ENCODE data around the gene IMPDH1.

Gene IMPDH1

DNA sequence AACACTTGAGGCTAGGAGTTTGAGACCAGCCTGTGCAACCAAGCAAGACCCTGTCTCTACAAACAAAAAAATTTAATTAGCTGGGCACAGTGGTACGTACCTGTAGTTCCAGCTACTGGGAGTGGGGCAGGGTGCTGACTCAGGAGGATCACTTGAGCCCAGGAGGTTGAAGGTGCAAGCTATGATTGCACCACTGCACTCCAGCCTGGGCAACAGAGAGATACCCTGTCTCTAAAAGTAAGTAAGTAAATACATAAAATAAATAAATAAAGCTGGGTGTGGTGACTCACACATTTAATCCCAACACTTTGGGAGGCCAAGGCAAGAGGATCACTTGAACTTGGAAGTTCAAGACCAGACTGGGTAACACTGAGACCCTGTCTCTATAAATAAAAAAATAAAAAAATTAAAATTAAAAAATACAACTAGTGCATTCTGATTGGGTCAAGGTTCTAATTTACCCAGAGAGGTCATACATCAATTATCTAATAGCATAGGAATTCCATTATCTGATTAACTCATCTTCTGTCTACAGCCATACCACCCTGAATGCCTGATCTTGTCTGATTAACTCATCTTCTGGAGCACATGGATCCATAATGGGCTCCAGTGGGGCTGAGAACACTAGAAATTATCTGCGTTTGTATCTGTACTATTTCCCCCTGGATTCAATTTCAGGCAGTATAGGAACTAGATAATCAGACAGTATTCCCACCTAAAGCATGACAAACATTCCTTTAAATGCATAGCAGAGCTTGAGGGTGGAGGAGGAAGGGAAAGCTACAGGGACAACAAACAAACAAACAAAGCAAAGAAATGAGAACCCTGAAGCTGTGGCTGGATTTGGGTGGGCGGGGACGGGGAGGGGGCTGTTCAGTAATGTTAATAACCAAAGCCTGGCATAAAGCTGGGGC lies 24.9 kb upstream of the IMPDH1 start:
- no peak for DNase-seq

- DNase-seq = no peak
These were observed 22.0 kb upstream of the IMPDH1 start for GRCh38 chr7:128431754-128432153.

DNA sequence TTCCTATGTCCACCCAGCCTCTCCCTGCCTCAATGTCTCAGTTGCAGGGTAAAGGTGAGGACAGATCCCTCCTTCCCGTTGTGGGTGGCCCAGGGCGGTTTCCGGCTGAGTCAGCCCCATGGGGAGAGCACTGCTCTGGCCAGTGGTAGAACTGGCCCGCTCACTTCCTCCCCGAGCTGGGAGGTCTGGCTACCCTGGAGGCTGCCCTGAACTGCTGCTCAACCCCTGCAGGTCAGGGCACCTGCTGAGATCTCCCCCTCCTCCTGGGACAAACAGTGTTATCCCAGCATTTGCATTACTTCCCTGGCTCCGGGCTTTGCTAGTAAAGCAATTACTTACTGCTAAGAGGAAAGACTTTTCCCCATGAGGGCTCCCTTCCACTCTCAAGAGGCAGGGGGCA lies 21.4 kb upstream of the IMPDH1 start:
- DNase-seq = peak; percentile 23

DNA sequence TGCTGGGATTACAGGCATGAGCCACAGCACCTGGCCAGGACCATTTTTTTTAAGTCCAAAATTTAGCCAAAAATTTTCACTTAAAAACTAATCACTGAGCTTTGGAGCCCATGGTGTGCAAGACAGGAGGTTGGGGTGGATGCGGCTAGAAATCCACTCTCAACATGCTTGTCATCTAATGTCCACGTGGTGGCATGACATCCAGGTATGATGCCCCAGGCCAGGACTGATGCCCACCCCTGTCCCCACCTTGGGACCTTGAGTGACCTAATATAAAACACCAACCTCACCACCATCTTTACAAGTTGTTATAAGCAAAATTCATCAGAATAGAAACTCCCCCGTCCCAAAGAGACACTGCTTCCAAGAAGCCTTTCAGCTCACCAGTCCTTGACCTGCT lies 20.4 kb upstream of the IMPDH1 start:
- DNase-seq = no peak

DNA sequence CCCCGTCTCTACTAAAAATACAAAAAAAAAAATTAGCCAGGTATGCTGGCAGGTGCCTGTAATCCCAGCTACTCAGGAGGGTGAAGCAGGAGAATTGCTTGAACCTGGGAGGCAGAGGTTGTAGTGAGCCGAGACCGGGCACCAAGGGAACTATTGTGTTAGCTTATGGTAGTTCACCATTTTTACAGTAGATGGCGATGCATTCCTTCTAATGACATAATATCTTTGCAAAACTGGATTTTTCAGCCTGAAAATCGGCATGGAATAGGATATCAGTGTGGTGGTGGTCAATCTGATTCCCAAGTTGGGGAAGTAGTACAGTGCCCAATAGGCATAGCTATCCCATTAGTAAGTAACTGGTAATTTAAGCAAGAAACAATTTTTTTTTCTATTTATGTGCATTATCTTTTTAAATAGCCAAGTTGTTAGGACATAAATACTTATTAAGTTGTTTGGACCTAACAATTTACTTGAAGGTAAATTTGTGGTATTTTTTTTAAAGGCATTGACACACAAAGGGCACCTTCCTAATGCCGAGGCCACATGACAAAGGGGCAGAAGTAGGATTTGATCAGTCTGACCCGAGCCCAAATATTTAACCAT lies 17.6 kb upstream of the IMPDH1 start:
- DNase-seq = peak; percentile 82

DNA sequence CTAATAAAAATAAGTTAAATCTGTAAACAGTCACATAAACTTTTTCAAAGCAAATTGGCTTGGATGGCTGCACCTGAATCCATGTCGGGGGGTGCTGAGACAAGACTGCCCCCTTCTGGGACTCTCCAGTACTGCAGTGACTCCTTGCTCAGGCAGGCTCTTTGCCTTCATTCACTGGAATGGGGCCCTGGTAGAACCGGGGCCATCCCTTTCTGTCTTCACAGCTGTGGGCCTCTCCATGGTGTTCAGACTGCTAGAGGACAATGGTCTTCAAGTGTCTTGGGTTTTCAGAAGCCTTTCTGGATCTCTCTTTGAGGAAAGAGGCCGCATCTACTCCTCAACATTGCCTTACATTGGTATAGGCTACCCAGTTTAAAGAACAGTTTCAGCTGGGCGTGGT lies 16.1 kb upstream of the IMPDH1 start:
- DNase-seq = peak; percentile 65

DNA sequence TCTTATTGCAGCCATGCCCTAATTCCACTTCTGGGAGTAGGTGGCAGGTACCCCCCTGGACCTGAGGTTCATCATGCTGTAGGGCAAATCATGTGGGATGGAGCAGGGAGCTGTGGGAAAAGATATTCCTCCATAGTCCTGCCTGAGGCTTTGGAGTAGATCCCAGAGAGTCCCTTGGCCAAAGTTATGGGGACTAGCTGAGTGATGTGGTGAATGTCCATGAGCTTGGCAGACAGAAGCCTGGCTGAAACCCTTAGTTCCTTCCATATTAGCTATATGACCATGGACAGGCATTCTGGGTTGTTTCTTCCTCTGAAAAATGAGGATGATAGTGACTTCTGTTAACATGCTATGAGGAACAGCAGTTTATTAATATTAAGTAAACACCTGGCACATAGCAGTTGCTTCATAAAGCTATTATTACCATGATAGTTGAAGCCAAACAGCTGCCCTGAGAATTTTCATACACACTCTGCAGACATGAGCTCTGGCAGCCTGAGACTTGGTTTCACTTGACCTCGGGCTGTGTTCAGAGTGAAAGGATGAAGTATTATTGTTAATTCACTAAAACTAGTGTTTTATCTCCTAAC lies 15.0 kb upstream of the IMPDH1 start:
- no peak for DNase-seq

DNA sequence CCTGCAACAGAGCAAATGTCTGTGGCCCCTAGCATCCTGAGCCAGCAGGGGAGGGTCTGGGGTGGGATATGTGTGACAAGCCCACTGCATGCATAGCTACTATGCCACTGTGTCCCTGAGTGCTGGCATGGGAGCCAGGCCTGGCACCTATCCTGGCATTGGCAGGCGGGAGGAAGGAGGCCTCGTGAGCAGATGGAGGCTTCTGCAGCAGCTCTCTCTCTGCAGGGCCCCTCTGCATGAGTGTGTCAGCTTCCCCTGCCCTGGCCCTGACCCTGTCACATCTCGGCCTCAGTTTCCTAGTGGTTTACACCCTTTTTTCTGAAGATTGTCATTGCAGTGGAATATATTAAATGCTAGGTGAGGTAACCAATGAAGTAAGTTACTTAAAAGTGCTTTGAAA lies 13.1 kb upstream of the IMPDH1 start:
- no peak for DNase-seq

DNA sequence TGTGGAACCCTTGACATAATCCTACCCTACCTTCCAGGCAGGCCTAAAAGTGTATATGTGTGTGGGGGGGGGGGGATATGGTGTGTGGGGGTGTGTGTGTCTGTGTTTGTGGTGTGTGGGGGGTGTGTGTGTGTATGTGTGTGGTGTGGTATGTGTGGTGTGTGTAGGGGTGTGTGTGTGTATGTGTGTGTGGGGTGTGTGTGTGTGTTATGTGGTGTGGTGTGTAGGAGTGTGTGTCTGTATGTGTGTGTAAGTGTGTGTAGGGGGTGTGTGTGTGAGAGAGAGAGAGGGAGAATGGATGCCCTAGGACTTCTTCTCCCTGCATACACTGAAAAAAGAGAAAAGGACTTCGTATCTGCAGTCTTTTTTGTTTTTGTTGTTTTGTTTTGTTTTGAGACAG lies 12.3 kb upstream of the IMPDH1 start:
- no peak for DNase-seq

DNA sequence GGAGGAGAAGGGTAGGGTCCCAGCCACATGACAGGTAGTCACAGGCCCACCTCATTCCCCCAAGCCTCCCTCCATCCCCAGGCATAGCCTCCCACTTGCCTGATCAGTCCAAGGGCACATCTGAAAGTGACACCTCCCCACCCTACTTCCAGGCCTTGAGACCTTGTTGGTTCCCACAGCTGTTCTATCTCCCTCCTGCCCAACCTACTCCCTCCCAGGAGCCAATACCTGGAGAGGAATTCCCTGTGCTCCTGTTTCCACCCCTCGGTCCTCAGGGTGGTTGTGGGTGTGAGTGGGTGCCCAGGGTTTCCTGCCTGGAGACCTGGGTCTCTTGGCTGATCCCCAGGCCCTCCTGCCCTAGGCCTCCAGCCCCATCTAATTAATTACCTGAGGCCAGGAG lies 11.6 kb upstream of the IMPDH1 start:
- no peak for DNase-seq

DNA sequence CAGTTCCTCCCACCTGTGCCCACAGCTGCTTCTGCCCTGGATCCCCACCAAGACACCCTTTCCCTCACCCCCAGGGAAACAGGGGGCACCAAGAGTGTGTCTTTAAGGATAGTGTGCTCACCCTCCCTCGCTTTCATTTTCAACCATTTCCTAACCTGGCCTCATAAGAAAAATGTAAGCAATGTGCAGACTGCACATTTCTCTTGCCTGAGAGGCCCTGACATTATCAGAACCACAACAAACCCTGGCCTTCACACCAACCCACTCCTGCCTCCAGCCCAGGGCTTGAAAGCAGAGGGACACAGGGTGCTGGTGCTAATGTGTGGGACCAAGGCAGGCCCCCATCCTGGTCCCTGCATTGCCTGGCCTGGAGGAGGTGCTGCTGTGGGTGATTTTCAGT lies 11.0 kb upstream of the IMPDH1 start:
- DNase-seq = no peak

DNA sequence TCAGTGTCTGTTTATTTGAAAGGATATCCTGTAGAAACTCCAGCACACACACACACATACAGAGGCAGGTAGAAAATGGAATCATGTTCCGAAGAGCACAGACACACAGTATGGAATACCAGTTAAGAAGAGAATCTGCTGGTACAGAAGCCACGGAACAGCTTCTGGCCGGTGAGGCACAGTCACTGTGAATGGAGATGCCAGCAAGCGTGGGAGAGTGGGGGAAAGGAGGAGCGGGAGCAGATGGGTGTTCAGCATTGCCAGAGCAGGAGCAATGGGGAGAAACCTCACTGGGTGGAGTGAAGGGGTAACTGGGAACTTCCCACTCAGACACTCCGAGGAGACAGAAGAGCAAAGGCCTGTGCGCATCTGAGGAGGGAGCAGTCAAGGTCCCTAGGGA lies 9.5 kb upstream of the IMPDH1 start:
- no peak for DNase-seq

DNA sequence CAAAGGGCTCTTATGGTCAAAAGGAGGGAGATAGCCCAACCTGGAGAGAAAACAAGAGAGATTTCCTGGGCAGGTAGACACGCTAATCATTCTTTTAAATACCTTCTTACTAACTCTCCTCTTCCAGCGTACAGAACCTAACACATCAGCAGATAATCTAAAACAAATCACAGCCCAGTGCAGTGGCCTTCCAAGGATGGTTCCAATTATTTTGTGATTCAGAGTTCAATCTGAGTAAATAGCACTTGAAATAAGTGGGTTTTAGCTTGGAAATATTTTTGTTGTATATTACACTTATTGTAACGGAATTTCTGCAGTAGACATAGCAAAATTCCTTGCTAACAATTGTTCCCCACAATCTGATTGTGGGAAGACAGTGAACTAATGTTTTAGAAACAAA lies 7.3 kb upstream of the IMPDH1 start:
- no peak for DNase-seq

GRCh38 chr7:128415217-128415785 lies 5.5 kb upstream of the IMPDH1 start:
- no peak for DNase-seq

DNA sequence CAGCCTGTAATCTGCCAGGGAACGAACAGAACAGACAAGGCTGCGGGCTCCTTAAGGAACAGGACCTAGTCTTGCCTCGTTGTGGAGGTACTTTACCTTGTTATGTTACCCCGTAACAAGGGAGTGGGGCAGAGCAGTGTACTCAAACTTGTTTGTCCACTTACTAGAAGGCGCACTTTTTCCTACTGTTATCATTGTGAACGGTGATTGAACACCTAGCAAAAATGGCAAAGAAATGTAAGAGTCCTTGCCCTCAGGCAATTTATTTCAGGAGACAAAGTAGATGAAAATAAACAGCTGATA lies 620 bp upstream of the IMPDH1 start:
- no peak for DNase-seq

- DNase-seq = peak; percentile 47
These were observed 830 bp downstream of the IMPDH1 start for GRCh38 chr7:128408709-128409595.

GRCh38 chr7:128407751-128408708 lies 1.8 kb downstream of the IMPDH1 start:
- DNase-seq = peak; percentile 43

DNA sequence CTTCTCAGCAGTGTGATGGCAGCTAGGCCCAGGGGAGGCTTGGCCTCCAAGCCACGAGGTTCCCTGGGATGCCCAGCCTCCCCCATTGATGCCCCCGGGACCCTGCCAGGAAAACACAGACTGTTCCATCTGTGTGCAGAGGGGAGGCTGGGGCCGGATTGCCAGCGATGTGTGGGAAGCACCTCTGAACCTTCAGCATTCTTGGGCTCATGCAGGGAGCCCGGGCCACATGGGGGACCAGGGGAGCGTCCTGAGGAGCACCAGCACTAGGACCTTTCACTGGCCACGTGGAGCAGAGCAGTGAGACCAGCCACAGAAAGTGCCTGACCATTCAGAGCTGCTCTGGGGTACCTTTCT lies 2.6 kb downstream of the IMPDH1 start:
- no peak for DNase-seq

GRCh38 chr7:128406314-128407232 lies 3.2 kb downstream of the IMPDH1 start:
- DNase-seq = peak; percentile 50

- DNase-seq = peak; percentile 85
These were observed 4.1 kb downstream of the IMPDH1 start for GRCh38 chr7:128405471-128406313.

Data from NCI-H69 (cell line).